ENCODE results near the gene F10.
A peak's percentile ranks its signal among the peaks of the same experiment; 100 is the strongest.

F10 gene

DNA sequence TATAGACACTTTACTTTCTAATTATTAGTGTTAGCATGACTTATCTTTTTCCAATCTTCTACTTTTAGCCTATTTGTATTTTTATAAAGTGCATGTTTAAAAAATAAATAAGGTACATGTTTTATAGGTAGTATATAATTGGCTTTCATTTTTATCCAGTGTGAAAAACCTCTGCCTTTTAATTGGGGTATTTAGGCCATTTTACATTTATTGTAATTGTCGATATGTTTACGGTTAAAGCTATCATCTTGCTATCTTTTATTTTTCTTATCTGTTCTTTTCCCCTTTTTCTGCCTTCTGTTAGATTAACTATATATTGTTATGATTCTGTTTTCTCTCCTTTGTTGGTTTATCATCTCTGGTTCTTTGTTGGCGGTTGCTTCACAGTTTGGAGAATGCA lies 45.0 kb downstream of the F10 start:
- FAIRE-seq (no peak), DNase-seq (ENCODE audit: low spot score) (no peak)

- no peak for DNase-seq (ENCODE audit: low spot score)
- no peak for FAIRE-seq
These were observed 45.6 kb downstream of the F10 start for GRCh38 chr13:113168211-113168610.

DNA sequence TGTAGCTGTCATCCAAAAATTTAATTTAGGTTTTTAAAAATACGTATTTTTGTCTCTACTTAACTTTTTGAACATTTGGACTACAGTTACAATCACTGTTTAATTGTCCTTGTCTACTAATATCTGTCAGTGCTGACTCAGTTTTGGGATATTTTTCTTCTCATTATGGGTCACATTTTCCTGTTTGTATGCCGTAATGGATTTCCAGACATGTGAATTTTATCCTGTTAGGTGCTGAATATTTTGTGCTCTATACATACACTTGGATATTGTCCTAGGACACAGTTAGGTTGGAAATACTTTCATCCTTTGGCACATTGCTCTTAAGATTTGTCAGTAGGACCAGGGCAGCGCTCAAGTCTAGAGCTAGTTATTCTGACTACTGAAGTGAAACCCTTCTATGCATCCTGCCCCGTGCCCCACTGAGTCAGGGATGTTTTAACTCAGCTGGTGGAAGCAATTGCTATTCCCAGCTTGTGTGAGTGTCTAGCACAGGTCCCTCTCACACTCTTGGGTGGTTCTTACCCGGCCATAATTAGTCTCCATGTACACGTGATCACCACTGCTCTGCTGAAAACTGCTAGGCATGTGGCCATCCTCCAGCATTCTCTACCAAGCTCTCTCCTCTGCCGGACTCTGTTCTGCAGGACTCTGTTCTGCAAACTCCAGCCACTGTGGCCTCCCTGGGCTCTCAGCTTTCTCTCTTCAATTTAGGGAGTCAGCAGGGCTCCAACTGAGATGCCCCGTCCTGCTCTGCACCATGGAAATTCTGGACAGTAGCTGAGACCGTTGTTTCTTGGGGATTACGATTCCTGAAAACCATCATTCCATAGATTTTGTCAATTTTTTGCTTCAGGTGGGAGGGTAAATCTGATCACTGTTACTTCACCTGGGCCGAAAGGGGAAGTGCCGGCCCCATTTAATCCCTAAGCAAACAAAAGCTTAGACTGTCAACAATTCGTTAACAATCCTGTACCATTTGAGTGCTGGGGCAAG lies 47.0 kb downstream of the F10 start:
- no peak for DNase-seq (ENCODE audit: low spot score)
- no peak for FAIRE-seq

DNA sequence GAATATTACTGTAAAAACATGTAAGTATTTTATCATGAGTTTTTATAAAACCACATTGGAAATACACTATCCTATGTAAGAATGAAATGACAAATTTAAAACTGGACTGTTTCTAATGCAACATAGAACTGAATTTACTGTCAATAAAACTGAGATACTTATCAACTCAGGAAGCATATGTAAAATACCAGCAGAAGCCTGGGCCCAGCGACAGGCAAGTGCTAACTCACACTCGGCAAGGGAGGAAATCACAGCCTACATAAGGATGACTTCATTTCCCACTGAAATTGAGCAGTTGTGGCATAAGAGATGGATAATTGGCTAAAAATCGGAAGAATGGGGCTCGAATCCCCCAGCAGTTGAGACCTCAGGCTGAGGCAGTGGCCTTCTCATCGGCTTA lies 47.9 kb downstream of the F10 start:
- DNase-seq (ENCODE audit: low spot score) (no peak), FAIRE-seq (no peak)

GRCh38 chr13:113171250-113172125 lies 48.9 kb downstream of the F10 start:
- no peak for FAIRE-seq

DNA sequence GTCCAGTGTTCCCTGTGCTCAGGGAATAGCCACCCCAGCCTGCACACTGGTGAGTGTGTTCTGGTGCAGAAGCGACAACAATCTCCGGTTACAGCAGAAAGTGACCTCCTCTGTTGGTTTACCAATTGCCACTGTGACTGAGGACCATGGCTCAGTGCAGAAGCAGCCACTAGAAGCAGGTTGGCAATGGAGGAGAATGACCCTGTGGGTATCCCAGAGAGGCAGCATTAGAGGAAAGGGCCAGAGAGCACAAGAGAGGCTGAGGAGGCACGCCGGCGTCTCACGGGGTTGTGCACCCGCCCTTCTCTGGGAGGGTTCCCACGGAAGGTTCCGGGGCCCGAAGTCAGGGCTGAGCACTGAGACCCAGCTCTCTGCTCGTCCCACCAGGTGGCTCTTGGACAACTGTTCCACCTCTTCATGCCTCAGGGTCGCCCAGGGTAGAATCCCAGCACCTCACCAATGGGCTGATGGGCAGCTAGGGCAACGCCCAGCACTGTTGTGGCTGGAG lies 49.9 kb downstream of the F10 start:
- FAIRE-seq: no peak
- DNase-seq (ENCODE audit: low spot score): no peak

More at GRCh38 chr13:113171250-113172125, 48.9 kb downstream of the F10 start:
- DNase-seq (ENCODE audit: low spot score): no peak

DNA sequence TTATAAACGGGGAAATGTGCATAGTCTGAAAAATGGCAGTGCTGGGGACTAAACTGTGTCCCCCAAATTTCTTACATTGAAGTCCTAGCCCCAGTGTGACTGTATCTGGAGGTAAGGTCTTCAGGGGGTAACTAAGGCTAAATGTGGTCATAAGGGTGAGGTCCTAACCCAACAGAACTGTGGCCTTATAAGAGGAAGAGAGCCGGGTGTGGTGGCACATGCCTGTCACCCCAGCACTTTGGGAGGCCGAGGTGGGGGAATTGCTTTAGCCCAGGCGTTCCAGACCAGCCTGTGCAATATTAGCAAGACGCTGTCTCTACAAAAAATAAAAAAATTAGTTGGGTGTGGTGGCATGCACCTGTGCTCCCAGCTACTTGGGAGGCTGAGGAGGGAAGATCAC lies 53.7 kb downstream of the F10 start:
- FAIRE-seq (no peak), DNase-seq (ENCODE audit: low spot score) (no peak)

- FAIRE-seq (no peak), DNase-seq (ENCODE audit: low spot score) (no peak)
These were observed 54.2 kb downstream of the F10 start for GRCh38 chr13:113176822-113177221.

DNA sequence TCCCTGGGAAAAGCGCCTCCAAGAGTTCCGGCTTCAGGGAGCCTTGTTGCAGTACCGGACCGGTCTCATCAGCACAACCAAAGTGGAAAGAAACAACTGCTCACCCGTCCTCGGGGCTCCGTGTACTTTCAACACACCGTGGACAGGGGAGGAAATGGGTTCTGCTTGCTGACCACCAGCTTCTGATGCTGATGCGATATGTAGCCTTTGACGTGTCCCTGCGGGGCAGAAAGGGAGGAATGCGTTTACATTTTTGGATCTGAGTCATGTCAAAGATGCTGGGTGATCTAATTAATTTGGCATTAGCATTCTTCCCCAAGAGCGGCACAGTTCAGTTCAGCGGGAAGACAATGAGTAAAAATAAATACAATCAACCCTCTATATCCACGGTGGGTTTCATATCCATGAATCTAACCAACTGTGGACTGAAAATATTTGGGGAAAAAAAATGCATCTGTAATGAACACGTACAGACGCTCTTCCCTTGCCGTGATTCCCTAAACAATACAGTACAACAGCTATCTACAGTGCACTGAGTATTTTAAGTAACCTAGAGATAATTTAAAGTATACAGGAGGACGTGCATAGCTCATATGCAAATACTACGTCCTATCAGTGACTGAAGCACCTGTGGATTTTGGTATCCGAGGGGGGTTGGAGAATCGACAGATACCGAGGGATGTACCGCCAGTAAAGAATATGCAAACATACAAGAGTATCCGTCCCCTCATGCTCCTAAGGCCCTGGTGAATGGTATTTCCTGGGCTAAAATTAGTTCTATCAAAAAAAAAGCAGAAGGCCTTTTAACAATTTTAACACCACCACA lies 55.7 kb downstream of the F10 start:
- no peak for DNase-seq (ENCODE audit: low spot score)

DNA sequence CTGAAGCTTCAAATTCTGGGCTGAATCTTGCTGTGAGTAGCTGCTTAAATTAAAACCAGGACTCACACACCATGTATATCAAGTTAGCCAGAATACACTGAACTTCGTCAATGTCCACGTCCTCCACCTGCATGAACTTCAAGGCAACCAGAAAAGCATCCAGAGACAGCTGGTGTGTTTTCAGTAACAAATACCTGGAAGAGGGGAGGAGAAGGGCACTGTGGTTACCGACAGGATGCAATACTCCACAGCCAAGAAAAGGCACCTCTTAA lies 56.2 kb downstream of the F10 start:
- DNase-seq (ENCODE audit: low spot score) (no peak), FAIRE-seq (no peak)

More for the DNA sequence above, 55.7 kb downstream of the F10 start:
- FAIRE-seq: no peak

DNA sequence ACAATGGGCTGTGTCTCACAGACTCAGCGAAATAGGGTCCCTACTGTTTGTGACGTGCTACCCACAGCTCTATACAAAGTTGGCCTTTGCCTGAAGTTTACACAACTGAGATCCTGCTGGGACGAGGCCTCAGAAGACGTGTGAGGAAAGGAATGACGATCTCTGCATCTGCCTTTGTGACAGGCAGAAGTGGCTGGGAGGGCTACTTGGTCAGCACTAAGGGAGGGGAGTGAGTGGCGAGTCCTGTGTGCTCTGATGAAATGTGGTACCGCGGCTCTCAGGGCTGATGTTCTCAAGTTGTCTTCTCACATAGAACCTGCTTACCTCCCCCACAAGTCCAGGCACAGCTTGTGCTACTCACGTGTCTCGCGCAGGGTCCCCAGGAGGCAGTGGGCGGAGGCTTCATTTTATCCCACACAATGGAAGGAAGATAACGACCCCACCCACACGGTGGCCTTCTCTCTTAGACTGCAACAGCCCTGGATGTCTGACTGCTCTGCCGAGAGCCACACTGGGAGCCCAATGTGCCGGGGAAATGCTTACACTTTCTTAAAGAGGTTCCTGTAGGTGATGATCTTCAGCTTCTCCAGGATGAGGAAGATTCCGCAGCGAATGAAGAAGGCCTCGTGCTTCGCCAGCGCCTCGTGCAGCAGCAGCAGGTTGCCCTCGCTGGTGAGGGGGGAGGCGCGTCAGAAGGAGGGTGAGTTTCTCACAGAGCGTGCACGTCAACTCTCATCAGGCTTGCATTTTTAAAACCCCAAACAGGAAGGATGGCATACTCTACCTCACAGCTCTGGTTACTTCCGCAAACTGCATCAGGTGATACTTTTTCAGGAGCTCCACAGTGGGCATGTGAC lies 57.0 kb downstream of the F10 start:
- no peak for DNase-seq (ENCODE audit: low spot score)

GRCh38 chr13:113182046-113182445 lies 59.4 kb downstream of the F10 start:
- FAIRE-seq: no peak
- DNase-seq (ENCODE audit: low spot score): no peak

More for the DNA sequence above, 57.0 kb downstream of the F10 start:
- FAIRE-seq: no peak

GRCh38 chr13:113183450-113184129 lies 61.0 kb downstream of the F10 start:
- FAIRE-seq: no peak
- no peak for DNase-seq (ENCODE audit: low spot score)

- no peak for DNase-seq (ENCODE audit: low spot score)
- FAIRE-seq: no peak
These were observed 62.2 kb downstream of the F10 start for GRCh38 chr13:113184568-113185440.

DNA sequence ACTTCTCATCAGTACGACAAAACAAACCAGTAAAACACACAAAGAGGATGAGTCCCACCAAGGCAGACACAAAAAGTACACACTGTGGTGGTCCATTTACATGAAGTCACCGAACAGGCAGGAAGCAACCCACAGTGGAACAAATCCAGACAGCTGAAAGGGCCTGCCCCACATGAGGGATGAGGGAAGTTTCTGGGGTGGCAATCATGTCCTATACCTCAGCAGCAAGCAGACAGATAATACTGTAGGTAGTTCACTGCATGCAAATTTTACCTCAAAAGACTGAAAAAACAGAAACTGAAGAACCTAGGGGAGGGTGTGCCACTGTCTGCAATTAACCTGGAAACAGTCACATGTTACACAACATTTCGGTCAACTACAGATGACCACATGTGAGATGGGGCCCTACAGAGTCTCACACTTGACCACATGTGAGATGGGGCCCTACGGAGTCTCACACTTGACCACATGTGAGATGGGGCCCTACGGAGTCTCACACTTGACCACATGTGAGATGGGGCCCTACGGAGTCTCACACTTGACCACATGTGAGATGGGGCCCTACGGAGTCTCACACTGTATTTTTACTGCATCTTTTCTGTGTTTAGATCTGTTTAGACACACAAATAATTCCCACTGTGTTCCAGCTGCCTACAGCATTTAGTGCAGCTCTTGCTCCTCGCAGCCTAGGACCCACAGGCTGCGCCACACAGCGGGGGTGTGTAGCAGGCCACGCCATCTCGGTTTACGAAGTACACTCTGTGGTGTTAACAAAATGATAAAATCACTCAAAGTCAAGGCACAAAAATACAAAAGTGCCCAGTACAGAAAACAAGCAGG lies 63.7 kb downstream of the F10 start:
- no peak for DNase-seq (ENCODE audit: low spot score)
- FAIRE-seq: no peak

GRCh38 chr13:113187263-113187669 lies 64.7 kb downstream of the F10 start:
- peak; percentile 97 for FAIRE-seq

DNA sequence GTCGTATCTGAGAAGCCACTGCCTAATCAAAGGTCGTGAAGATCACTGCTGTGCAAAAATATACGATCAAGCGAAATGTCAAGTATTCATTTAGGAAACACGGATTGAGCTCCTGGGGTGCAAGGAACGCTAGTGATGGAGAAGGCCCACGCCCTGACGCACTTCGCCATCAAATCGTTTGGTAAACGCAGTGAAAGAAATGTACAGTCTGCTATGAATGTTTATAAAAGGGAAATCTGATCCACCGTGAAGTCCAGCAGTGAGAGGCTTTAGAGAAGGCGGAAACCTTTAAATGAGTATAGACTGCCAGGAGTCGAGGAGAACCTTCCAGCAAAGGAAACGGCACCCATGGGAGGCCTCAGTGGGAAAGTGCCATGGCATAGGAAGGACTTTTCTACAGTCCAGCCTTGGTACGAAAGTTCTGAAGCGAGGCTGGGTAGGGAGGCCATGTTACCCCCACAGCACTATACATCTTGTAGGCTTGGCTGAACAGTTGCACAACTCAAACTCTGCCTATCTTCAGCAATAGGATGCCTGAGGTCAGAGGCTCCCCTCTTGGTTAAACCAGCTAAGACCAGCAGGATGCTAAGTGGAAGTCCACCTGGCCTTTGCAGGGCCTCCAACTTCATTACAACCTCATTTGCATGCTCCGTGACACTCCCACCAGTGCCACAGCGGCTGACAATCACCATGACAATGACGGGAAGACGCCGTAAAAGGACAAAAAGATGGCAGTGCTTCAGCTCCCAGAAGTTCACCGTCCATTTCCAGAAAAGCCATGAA lies 65.5 kb downstream of the F10 start:
- FAIRE-seq (no peak), DNase-seq (ENCODE audit: low spot score) (no peak)

More at GRCh38 chr13:113187263-113187669, 64.7 kb downstream of the F10 start:
- DNase-seq (ENCODE audit: low spot score): peak; percentile 97
